DMS 273 (cell line): ENCODE results near the gene SYT15.

Experiments used
- DNase-seq: peaks from one replicate; lab custom pipeline; 2025; ENCODE audit not compliant: unreplicated experiment; lab: John Stamatoyannopoulos, UW

SYT15 gene

DNA sequence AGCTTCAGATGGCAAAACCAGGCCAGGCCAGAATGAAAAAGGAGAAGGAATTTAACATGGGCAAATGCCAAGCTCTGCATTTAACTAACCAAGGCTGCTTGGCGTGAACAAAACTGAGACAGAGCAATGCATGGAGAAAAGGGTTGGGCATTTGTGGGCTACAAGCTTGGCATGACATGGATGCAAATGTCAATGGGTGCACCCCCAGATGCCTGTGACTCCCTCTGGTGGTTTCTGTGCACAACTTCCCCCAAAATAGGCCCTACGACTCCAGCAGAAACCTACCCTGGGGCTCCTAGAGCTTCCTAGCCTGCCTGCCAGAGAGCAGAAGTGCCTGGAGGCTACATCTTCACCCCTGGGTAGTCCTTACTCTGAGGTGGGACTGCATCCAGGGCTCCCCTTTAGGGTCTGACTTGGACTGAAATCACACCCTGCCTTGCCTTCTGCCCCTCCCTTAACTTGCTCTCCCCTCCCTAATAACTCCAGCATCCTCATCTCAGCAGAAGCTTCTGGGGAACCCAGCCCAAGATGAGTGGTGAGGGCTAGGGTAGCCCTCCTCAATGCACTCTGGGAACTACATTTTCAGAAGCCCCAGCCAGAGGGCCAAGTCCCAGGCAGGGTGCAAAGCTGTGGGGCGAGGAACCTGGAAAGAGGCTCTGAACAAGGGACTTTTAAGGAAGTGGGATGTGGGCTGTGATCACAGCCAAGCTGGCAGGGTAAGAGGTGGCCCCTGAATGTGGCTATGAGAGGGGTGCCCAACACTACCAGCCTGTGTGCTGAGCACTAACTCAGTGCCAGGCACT lies 33.7 kb upstream of the SYT15 start:
- peak; percentile 61 for DNase-seq

DNA sequence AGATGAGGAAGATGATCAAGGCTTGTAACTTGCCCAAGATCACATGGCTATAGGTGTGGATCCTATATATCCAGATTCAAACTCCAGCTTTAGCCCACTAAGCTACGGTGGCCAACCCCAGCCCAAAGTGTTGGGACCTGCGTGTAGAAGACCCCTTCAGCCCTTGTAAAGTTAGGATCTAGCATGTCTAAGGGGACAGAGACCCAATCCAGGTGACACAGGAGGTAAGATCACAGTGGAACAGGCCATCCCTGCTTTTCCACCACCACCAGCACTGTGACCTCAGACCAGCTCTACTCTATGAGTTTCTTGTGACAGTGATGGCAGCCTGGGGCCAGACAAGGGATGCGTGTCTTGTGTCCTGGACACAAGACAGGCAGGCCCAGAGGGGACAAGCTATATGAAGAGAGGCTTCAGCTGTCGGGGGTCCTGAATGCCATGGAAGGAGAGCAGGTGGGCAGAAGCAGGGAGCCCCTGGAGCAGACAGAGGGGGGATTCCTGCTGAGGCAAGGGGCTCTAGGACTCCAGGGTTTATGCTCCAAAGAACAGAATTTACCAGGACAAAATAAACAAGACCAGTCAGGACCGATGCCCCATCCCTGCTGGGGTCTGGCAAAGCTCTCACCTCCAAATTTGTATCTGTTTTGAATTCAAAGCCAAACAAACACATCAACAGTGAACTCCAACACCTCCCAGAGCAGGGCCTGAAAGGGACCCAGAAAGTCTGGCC lies 32.9 kb upstream of the SYT15 start:
- DNase-seq, result no peak

DNA sequence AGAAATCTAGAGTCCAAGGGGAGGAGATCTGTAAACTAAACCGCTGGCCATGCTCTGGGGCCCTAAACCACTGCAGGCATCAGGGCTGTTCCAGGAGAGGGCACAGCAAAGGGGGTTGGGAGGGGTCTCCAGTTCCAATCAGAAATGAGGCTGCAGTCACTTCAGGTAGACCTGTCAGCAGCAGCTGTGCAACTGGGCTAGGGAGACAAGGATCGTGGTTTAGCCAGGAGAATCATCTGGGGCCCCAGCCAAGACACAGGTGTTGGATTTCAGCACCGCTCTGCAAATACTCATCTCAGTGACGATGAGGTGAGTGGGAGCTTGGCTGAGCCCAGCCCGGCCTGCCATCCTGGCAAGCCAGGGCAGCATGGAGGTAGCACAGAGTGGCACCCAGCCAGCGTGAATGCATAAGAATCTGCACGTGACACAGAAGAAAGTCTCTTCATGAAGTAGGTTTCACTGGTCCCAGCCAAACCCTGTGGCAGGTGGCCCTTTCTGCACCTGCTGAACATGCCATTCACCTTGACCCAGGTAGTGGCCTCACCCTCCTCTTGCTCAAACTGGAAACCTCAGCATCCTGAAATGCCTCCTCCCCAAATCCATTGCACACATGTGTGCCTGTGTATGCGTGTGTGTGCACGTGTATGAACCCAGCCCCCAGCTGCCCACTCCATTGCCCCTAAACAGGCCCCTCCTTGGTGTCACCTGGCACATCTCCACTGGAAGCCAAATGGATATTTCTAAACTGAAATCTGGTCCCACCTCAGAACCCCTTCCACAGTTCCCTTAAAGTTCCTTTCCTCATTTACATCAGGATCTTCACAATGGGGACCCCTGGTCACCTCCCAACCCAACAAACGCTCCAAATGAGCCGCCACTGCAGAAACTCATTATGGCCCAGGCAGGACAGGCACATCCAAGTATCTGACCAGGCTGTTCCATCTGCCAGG lies 32.1 kb upstream of the SYT15 start:
- no peak for DNase-seq

DNA sequence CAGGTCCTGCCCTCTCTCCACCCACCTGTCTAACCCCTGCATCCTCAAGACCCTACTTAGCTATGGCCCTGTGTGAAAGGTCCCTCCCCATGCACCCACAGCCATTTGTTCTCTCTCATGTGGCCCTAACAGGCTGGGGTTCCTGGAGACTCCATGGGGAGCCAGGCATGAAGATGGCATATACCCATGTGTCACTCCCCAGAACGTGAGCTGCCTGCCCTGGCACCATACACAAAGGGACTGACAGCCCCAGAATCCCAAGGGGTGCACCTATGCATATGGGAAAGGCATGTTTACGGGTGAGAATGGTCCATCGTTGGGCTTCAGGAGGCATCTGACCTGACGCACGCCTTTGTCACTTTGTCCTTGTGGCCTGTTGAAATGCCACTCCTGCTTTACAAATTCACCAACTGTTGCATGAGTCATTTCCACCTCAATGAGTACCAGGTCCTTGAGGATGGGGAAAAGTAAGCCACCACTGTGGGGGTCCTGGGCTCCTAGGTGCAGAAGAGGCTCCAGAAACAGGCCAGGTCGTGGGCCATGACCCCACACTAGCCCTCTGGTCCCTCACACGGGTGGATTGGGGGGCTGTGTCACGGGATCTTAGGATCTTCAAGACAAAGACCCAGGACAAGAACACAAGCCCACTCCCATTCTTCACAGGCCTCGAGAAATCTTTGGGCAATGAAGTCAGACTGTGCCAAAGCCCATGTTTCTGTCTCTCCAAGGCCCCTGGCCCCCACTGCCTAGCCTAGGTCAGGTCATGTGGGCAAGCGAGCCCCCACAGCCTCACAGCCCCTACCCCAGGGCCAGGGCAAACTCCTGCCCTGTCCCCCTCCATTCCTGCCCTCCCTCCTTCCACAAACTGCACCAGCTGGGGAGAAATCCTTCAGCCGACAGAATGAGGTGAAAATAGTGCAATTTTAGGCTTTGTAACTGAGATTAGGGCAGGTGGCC lies 31.1 kb upstream of the SYT15 start:
- no peak for DNase-seq

DNA sequence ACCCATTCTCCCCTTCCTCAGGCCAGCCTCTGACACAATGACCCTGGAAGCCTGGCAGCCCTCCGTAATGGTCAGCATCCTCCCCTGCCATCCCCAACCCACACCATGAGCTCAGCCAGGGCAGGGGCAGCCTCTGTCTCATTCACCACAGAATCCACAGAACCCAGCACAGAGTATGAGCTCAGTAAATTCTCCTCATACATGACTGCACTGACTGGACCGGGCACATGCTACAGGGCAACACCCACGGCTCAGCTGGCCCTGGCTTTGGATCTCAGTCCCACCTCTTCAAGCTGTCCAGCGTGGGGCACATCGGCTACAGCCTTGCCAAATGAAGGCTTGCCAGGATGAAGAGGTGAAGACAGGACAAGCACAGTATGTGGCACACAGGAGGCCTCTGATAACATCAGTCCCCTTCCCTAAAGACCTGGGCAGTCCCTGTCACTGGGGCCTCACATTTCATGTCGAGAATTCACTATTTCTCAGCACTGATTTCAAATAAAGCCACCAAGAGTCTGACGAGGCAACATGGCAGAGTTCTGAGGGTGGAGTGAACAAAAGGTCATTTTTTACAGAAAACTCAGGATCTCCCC lies 30.3 kb upstream of the SYT15 start:
- DNase-seq, result no peak

DNA sequence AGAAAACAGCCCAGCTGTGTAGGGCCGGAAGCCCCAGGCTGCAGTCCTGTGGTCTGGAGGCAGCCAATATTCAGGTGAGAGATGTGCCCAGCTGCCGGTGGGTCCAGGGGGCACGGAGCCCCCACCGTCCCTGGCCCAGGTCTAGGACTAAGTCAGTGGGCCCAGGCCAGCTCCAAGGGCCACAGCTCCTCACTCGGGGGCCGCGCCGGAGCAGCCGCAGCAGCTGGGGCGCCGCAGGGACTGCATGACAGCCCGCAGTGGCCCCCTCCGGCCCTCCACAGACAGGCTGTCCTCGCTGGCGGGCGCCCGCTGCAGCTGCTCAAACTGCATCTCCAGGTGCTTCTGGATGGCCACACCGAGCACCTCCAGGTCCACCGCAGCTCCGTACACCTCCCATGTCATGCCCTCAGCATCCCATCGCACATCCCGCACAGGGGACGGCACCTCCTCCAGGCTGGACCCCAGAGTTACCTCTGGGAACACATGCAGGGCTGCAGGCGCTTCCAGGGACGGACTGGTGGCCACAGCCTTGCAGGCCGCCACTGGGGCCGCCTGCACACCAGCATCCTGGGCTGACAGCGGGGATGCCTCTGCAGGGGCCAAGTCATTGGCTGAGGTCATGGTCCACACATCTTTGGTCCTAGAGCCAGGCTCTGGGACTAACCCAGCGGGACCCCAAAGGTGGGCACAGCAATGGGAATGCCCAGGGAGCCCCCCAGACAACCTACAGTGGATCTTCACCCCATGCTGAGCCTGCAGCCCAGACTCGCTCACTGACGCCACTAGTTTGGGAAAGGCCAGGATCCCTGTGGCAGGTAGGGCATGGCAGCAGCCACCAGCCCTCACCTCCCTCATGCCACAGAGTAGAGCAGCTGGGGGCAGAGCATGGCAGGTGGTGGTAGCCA lies 29.5 kb upstream of the SYT15 start:
- DNase-seq, result no peak

DNA sequence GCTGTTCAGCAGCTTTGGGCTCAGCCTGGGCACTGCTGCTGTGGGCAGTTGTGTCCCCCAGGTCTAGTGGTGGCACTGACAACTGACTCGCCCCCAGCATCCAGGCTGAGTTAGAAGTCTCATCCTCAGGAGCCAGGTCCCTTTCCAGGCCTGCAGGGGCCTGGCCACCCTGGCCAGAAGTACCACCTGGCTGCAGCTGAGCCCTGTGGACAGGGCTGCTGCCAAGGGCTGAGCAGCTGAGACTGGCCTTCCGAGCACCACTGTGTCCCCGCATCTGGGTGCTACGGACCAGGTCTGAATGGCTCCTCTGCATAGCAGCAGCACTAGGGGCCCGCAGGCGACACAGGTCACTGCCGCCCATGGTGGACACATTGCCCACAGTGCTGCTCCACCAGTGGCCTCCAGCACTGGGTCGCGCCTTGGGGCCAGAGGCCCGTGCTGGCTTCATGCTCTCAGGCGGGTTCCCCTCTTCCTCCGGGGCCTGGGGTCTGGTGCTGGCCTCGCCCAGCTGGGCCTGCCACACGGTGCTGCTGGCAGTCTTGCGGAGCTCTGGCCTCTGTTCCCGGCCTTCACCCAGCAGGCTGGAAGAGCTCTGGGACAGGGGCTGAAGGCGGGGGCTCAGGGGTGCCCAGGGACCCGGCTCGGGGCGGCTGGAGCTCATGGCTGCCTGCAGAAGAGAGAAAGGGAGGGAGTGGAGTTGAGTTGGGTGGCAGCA lies 28.7 kb upstream of the SYT15 start:
- DNase-seq, result peak; percentile 32

DNA sequence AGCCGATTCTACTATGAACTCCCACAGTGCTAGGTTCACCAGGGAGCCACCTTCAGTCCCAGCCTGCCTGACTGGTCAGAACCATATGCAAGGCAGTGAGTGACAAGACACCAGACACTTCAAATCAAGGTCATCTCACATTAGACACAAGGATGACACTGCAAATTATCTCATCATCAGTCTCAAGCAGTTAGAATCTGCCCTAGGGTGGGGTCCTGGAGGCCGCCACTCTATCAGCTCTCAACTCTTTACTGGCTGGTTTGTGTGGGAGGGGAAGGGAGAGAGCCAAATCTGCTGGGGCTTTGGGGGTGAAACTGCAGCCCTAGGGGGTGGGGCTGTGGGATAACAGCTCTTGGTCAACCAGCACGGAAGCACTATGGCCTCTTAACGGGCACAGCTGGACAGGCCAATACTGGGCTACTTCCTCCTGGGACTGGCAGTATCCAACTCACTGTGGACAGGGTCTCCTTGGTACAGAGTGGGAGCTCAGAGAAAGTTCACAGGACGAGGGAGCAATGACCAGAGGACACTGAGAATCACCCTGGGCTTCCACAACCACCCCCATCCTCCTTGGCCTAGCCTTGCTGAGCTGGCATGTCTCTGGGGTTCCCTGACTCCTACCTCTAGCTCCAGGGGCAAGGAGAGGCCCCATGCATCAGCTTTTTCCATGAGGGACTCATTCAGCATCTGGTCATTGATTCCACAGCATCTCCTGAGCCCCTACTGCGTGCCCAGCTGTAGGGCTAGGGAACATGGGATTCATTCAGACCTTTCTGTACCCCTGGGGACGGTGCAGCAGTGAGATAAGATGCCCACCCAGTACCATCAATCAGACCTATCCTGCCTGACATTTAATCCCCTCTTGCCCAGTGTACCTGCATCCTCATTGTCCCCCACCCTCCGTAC lies 27.9 kb upstream of the SYT15 start:
- DNase-seq, result no peak

DNA sequence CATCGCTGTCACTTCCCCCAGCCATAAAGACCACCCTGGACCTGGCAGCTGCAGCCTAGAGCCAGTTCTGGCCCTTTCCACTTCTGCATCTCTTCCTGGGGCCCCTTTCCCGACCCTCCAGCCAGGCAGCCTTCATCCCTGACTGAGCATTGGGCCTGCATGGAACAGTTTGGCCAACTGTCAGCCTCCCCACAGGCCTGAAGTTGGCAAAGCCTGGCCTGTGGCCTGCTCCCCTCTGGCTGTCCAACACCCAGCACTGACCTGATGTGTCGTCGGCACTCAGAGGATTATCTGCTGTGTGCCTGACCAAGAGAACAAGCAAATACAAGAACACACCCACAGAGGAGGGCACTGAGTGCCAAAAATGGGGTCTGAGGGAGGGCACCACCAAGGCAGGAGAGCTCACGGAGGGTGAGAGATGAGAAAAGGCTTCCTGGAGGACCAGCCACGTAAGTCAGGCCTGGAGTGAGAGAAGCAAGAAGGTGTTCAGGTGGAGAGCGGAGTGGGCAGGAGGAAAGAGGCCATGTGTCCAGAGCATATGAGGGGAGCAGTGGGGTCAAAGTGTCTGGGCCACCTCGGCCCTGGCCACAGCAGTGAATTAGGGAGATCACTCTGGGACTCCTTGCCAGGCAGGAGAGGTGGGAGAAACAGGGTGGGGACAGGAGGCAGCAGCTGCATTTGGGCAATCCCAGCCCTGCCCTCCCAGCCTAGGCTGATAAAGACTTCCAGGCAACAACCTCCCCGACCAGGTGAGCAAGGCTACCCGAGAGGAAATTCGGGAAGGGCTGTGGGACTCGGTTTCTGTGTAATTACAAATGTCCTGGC lies 27.0 kb upstream of the SYT15 start:
- DNase-seq, result no peak

DNA sequence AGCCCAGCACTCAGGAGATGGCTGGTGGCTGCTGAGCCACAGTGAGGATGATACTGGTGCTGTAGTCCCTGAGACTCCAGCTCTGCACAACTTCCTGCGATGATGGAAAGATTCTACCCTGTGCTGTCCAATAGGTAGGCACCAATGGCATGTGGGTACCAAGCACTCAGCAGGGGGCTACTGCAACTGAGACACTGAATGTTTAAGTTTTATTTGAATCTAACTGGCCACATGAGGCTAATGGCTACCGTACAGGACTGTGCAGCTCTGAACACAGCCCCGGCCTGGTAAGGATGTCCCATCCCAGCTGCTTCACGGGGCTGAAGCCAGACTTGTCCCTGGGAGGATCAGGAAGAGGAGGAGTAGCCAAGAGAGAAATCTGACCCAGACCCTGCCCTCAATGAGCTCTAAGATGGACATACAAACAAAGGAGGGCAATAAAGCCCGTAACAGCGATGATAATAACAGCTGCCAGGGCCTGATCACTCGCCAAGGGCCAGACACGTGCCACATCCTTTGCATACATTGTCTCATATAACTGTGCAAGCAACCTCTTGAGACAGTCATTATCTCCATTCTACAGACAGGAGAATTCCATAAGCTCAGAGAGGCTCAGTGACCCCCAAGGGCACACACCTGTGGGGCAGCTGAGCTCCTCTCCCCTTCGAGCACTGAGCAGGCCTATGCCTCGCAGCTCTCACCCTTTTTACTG lies 26.2 kb upstream of the SYT15 start:
- DNase-seq, result no peak

DNA sequence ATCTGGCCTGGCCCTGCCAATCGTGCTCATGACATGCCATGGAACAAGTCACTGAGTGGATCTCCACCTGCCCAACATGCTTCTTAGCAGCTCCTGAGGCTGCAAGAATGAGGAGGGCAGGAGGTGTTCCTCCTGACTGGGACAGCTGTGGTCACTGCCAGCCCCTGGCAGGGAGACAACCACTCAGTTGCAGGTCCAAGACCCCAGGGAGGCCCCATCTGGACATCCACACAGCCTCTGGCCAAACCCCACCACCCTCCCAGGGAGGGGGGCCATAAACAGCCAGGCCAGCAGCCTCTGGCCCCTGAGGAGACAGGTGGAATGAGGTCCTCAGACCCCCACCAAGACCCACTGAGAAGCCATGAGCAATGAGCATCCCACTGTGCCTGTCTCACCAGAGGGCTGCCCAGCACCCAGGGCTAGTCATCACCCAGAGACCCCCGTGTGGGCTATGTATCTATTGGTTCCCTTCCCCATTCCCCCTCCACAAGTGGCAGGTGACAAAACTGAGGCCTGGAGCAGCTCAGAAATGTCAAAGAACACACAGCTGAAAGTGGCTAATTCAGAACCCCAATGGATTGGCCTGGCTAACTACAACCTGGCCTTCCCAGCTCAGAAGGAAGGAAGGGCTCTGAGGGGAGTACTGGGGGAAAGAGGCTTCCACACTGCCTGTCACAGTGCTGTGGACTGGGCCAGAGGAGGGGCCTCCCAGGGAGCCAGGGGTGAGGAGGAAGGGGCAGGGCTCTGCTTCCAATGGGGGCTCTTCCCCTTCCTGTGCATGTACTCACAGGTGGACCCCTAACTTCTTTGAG lies 25.5 kb upstream of the SYT15 start:
- DNase-seq, result no peak

DNA sequence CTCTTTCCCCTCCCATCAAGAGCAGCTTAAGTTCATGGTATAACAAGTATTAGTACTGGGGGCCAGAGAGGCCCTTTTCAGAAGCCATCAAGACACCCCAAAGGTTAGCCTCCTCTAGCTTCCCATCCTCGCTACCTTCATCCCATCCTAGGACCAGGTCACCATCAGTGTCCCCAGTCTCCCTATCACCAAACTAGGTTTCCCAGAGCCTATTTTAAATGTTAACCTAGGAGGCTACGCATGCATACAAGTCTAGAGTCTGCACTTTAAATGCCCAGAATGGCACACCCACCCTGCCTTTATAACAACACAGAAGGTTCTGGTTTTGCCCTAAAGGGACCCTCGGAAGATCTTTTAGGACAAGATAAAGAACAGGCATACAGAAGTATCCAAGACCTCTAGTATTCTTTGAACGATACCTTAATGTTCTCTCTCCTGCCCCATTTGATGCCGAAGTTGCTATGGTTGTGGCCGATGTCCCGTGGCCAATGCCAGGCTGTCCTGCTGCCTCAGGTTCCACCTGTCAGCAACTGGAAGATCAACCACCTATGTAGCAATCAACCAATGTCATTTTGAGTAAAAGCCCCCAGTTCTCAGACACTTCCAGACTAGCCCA lies 24.7 kb upstream of the SYT15 start:
- DNase-seq, result no peak

DNA sequence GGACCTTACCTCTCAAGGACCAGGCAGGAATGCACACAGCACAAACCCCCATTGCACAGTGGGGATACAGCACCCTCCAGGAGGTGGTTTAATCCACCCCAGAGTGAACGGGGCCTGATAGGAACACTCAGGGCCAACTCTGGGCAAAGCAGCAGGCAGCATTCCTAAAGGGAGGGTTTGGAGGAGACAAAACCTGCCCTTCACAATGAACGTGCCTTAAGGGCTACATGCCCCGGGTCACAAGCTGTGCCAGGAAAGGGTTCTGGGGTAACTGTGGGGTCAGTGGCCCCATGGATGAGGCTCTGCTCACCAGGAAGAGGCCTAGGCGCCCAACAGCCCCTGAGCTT lies 23.6 kb upstream of the SYT15 start:
- no peak for DNase-seq

DNA sequence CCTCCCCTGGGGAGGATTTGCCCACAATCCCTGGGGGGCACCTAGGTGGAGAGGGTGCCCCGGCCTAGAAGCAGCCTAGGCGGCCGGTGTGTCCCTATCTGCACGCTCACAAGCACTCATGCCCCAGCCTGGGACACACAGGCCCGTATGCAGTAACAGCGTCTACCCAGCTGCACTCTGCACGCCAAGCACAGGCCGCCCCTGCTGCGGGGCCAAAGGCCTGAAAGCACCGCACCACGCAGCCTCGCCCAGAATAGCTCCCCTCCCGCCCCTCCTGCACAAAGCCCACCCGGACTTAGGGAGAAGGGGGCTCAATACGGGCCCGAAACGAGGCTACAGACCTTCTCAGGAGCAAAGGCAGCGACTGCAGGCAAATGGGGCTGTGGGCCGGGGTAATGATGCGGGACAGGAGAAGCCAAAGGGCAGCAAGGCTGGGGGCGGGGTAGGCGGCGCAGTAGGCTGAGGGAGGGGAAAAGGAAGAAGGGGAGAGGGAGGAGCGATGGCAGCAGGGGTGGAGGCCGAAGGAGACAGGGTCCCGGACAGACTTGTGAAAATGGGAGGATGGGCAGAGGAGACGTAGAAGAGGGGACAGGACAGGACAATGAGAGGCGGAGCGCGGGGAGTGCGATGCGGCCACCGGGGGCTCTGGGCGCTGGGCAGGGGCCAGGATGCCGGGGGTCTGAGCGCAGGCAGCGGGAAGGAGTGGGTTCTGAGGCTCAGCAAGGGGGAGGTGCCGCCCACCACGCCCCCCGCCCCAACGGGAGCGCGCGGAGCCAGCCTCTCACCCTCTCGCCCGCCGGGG lies 23.0 kb upstream of the SYT15 start:
- DNase-seq, result no peak
